SK-N-DZ (cell line): ENCODE data around the gene HMSD.

Experiments used
- DNase-seq: peaks from one replicate; pipeline ENCODE4 v3.0.0-alpha.2; 2015; ENCODE audit warnings: low spot score

The HMSD gene

GRCh38 chr18:63956755-63957154 lies 7.7 kb downstream of the HMSD start:
- DNase-seq: no peak

- no peak for DNase-seq
Observed at GRCh38 chr18:63960891-63961290, 11.8 kb downstream of the HMSD start.

GRCh38 chr18:63961435-63961980 lies 12.4 kb downstream of the HMSD start:
- DNase-seq: no peak

GRCh38 chr18:63962137-63962536 lies 13.0 kb downstream of the HMSD start:
- no peak for DNase-seq

GRCh38 chr18:63963615-63964256 lies 14.6 kb downstream of the HMSD start:
- no peak for DNase-seq

- no peak for DNase-seq
Observed at GRCh38 chr18:63964908-63965307, 15.8 kb downstream of the HMSD start.

- DNase-seq: no peak
Observed at GRCh38 chr18:63965716-63966330, 16.7 kb downstream of the HMSD start.

- DNase-seq: peak; percentile 77
Observed at GRCh38 chr18:63969942-63970808, 21.1 kb downstream of the HMSD start, which contains the start of gene SERPINB8. SERPINB8 (plus strand) TSS chr18:63970081; CDS start chr18:63978309, 8,228 bp downstream.

- no peak for DNase-seq
Observed at GRCh38 chr18:63970809-63971205, 21.7 kb downstream of the HMSD start.

GRCh38 chr18:63971320-63972001 lies 22.4 kb downstream of the HMSD start:
- DNase-seq: no peak

GRCh38 chr18:63972002-63972376 lies 22.9 kb downstream of the HMSD start:
- no peak for DNase-seq

- DNase-seq: no peak
Observed at GRCh38 chr18:63974991-63975390, 25.9 kb downstream of the HMSD start.

GRCh38 chr18:63975628-63976027 lies 26.5 kb downstream of the HMSD start:
- DNase-seq: no peak

- no peak for DNase-seq
Observed at GRCh38 chr18:63977040-63977439, 27.9 kb downstream of the HMSD start.

- DNase-seq: peak; percentile 45
Observed at GRCh38 chr18:63979409-63979920, 30.4 kb downstream of the HMSD start.

- DNase-seq: no peak
Observed at GRCh38 chr18:63980027-63980426, 30.9 kb downstream of the HMSD start.

- DNase-seq: no peak
Observed at GRCh38 chr18:63980896-63981460, 31.9 kb downstream of the HMSD start.

GRCh38 chr18:63981719-63982118 lies 32.6 kb downstream of the HMSD start:
- no peak for DNase-seq

GRCh38 chr18:63982361-63982760 lies 33.3 kb downstream of the HMSD start:
- no peak for DNase-seq

GRCh38 chr18:63986885-63987284 lies 37.8 kb downstream of the HMSD start:
- no peak for DNase-seq

GRCh38 chr18:63987743-63988142 lies 38.6 kb downstream of the HMSD start:
- DNase-seq: no peak
